ENCODE results near the gene DPYD.

GRCh38 chr1:97529600-97529999 lies 391.2 kb downstream of the DPYD start:
- TF ChIP-seq CTCF (conservative IDR thresholded peaks at IDR 0.05; ENCODE audit: low read depth, low read length): no peak
- TF ChIP-seq EZH2 (IDR thresholded peaks at IDR 0.05; ENCODE audit: low read length, unreplicated experiment): no peak
- TF ChIP-seq EZH2phosphoT487 (IDR thresholded peaks at IDR 0.05; ENCODE audit: borderline replicate concordance, low read length): no peak

Measured in PC-3 (cell line).